HG03442 (cell line): ENCODE measurements around the gene APOBEC4.
A peak's percentile ranks its signal among the peaks of the same experiment; 100 is the strongest.

ENCODE experiments used
- ATAC-seq: cut with Tn5 transposase; IDR thresholded peaks from one replicate; pipeline ENCODE4 v1.9.1; 2021; ENCODE audit warnings: mild to moderate bottlenecking, moderate library complexity; ENCODE audit not compliant: unreplicated experiment

APOBEC4 gene

DNA sequence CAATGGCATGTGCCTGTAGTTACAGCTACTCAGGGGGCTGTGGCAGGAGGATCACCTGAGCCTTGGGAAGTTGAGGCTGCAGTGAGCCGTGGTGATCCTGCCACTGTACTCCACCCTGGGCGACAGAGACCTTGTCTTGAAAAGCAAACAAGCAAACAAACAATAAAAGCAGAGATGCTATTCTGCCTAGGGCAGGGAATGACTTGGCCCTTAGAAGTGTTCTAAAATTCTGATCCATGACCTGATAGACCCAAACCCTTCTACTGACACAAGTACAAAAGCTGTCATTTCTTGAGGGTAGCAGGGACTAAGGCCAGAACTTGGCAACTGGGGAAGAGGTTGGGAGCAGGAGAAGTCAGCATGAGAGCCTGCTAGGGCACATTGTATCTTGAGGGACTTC is 47.2 kb downstream of the APOBEC4 start:
- ATAC-seq: no peak

DNA sequence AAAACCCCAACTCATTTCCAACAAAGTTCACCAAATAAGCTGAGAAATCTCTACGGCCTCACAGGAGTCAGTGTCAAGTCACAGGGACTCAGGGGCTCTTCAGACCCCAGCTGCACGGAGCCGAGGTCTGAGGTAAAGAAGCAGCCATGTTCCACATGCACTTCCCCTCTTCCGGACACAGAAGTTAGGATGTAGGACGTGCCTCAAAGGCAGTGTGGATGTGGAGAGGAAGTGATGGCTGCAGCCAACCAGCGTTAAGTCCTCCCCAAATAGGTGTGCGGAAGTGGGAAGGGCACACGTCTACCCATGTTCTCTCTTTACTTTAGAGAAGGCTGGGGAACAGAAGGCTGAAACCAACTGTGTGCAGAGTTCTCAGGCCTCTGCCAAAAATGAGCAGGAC is 48.3 kb downstream of the APOBEC4 start:
- peak; percentile 3 for ATAC-seq

DNA sequence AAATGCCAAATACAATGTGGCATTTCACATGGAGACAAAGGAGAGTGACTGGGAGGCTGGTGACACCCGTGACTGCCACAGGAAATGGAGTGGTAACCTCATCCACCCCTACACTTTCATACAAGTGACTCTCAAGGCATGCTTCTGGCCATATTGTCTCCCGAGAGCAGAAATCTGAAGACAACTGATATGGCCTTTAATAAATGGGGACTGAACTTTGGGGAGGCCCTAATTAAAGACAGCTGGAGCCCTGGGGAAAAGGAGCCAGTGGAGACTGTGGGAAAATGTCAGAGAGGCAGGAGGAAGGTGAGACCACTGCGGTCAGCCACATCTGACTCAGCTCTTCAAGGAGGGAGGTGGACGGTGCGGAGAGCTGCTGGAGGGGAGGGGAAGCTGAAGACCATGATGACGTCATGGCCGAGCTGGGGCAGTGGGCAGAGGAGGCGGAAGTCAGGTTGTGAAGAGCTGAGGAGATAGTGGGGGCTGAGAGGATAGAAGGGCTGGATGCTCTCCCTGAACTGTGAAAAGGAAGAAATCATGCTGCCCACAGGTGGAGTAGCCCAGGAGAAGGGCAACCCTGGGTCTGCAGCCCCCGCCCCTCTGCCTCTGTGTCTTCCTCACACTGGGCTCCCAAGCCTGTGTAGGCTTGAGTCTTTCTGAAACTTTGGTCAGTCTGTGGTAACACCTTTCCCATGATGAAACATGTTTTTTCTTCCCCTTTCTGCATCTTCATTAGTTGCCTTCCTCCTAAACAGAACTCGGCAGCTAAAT is 48.9 kb downstream of the APOBEC4 start:
- peak; percentile 44 for ATAC-seq

DNA sequence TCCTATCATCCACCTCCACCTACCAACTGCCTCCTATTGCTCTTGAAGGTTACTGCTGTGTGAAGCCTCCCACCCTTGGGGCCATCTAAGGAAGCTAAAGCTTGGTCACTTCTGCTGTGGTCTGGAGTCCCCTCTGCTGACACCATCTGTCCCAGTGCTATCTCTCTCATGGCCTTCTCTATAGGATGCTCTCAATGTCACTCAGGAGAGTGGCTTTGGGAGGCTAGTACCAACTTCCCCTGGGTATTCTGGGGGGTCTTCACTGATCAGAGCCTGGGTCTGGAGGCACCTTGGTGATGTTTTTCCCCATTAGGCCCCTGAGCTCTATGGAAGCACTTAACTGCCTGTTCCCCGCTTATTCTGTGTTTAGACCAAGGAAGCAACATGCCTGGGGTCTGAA is 50.6 kb downstream of the APOBEC4 start:
- ATAC-seq: no peak

DNA sequence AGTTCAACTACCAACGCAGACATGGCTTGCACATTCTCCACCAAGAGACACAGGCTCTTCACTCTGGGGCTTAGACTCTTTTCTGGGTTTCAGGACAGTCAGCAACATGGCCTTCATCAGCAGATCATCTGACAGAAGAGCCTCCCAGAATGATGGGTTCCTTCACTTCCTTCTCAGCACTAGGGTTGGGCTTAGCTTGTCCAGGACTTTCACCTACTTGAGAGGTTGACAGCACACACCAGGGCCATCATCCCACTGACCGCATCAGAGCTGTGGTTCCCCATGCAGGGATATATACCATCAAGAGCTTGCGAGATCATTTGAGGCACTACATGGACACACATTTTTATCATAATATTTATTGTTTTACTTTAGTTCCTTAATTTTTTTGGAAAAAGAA is 52.5 kb downstream of the APOBEC4 start:
- ATAC-seq: no peak

DNA sequence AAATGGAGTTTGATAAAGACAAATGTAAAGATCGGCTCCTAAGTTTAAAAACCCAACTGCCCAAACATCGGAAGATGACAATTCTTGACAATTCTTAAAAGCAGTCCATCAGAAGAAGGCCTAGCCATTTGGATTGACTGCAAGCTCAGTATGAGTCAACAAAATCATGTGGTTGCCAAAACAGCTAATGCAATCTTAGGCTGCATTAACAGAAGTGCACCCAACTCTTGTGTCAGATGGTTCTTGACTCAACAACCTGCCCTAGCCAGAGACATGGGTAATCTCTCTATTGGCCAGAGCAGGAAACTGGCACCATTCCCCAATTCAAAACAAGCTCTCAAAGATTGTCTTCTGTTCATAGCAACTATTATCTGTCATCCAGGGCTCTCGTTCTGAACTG is 53.0 kb downstream of the APOBEC4 start:
- no peak for ATAC-seq

DNA sequence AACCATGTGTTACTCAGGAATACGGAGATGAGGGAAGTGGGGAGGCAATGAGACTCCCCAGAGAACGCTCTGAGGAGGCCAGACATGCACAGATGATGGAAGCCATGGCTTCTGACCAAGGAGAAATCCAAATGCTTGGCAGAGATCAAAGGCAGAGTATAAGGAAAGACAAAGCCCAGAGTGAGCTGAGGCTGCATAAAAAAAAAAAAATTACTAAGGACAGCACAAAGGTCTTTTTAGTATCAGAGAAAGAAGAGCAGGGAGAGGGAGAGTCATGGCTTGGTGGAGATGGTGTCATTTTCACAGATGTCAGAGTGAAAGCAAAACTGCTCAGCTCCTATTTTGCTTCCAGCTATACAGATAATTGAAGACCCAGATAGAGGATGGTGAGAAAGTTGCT is 54.7 kb downstream of the APOBEC4 start:
- ATAC-seq: peak; percentile 58

DNA sequence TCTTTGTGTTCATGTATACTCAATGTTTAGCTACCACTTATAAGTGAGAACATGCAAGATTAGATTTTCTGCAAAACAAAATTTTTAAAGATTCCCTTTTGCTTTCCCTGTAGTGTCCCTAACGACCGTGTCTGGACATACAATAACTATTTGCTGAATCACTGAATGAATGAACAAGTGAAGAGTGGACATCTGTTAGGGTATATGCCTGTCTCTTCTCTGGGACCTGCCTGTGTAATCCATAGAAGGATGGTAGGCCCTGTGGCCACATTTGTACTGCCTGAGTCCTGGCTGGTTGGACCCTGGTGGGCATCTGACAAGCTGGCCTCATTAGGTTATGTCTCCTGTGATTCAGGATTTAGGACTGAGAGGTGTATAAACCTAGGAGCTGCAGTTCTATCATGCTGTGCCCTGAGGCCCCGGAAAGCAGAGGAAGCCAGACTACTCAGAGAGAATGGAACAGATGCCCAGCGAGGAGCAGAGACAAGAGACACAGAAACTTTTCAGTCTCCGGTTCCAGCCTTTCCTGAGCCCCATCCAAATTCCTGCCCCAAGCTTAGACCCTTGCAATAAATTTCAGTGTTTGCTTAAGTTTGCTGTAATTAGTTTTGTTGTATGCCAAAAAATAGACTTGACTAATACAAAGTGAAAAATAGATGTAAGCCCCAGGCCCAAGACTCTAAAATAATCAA is 55.3 kb downstream of the APOBEC4 start:
- no peak for ATAC-seq

DNA sequence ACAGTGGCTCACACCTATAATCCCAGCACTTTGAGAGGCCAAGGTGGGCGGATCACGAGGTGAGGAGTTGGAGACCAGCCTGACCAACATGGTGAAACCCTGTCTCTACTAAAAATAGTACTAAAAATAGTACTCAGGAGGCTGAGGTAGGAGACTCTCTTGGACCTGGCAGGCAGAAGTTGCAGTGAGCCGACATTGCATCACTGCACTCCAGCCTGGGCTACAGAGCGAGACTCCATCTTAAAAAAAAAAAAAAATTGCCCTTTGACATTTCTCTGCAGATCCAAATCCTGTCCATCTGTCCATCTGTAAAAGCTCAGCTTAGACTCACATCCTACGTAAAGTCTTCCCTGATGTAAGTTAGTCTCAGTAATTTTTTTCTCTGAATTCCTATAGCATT is 56.6 kb downstream of the APOBEC4 start:
- no peak for ATAC-seq
